Measurements from ENCODE around the gene TLR6. TPM values are rescaled to one million over a fixed set of nuclear protein-coding genes. Genes with fewer than 3 reads are reported as not detected.

Gene TLR6
- total and polyA plus RNA-seq, 3 donors from 2014 or later: 0.47 to 1.8 (median 1.2) TPM

DNA sequence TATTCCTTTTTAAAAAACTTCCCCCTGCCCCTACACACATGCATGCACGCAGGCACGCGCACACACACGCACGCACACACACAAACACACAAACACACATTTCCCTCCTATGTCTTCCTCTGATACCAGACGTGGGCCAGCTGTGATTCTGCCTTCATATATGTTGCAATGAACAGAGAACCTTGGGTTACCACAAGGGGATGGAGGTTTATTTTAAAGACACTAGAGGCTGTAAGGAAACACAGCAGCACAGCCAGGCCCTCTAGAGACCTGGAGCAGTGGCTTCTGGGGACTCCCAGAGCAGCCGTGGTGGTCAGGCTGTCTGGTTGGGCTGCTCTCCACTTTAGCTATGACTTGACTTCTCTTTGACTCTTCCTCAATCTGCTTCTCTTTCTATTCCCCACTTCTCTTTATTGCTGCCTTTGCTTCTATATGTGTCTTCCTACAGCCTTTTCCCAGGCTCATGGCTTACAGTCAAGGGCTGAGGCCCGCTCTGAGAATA, 70.7 kb downstream of the TLR6 start:
- no peak overlapping the region for H3K4me3 ChIP-seq
- no peak for DNase-seq
- no peaks in the 10 kb centered on the region for H3K36me3 ChIP-seq (ENCODE audit: low read depth, missing control alignments)
- no peak overlapping the region for H3K27ac ChIP-seq
- H3K9me3 ChIP-seq: no peaks in the 10 kb centered on the region
- 88 to 90% methylated on average over 8 of the region's 8 CpGs for WGBS, 2 donors
- H3K27me3 ChIP-seq: no peaks in the 10 kb centered on the region
- no peak for TF ChIP-seq POLR2A (IDR thresholded peaks at IDR 0.05)
- TF ChIP-seq, protein P1, sequence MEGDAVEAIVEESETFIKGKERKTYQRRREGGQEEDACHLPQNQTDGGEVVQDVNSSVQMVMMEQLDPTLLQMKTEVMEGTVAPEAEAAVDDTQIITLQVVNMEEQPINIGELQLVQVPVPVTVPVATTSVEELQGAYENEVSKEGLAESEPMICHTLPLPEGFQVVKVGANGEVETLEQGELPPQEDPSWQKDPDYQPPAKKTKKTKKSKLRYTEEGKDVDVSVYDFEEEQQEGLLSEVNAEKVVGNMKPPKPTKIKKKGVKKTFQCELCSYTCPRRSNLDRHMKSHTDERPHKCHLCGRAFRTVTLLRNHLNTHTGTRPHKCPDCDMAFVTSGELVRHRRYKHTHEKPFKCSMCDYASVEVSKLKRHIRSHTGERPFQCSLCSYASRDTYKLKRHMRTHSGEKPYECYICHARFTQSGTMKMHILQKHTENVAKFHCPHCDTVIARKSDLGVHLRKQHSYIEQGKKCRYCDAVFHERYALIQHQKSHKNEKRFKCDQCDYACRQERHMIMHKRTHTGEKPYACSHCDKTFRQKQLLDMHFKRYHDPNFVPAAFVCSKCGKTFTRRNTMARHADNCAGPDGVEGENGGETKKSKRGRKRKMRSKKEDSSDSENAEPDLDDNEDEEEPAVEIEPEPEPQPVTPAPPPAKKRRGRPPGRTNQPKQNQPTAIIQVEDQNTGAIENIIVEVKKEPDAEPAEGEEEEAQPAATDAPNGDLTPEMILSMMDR (IDR thresholded peaks at IDR 0.05): no peak
- no peaks in the 10 kb centered on the region for H3K4me1 ChIP-seq
- intact Hi-C loops (cut with DNase I; ENCODE audit: low total_unique reads): no loop called here

DNA sequence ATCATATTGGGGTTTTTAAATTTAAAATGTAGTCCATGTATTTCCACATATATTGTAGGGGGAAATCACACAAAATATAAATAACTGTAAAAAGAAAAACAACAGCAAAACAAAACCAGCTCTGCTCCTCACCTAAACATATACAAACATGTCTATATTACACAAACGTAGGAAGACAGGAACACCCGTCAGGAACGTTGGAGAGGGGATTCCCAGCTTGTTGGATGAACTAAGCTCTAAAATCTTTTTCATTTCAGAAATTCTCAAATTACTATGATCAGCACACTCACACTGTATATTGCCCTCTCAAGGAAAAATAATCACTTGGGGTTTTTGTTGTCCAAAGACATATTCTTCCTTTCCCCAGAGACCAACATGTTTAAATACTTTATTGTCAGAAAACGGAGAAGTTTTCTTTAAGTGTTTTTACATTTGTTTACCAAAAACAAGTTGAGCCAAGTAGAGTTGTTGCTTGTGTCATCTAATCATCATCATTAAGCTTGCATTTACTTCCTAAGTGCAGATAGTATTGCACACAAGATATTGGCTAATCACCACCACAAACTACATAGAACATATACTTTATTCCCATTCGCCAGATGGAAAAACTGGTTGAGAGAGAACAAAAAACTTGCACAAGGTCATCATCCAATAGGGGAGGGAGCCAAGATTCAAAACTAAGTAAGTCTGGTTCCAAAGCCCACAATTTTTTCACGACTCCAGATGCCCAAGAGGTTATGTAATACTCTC, 71.4 kb downstream of the TLR6 start:
- intact Hi-C loops (cut with DNase I; ENCODE audit: low total_unique reads): no loop called here
- Histone ChIP-seq H3K27me3 (no peaks in the 10 kb centered on the region), H3K27ac (no peak overlapping the region), H3K4me3 (no peak overlapping the region), H3K4me1 (no peaks in the 10 kb centered on the region), H3K9me3 (no peaks in the 10 kb centered on the region), H3K36me3 (ENCODE audit: low read depth, missing control alignments) (no peaks in the 10 kb centered on the region)
- no peak for TF ChIP-seq POLR2A (IDR thresholded peaks at IDR 0.05)
- TF ChIP-seq, protein P1 (IDR thresholded peaks at IDR 0.05): no peak
- no peak for DNase-seq
- 68 to 76% methylated on average over 6 of the region's 6 CpGs for WGBS, 2 donors

DNA sequence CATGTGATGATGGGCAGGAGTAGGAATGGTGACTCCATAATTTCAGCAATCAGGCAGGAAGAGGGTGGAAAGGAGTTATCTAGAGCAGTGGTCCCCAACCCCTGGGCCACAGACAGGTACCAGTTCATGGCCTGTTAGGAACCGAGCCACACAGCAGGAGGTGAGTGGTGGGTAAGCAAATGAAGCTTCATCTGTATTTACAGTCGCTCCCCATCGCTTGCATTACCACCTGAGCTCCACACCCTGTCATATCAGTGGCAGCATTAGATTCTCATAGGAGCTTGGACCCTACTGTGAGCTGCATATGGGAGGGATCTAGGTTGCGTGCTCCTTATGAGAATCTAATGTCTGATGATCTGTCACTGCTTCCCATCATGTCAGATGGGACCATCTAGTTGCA, 72.5 kb downstream of the TLR6 start:
- intact Hi-C loops (cut with DNase I; ENCODE audit: low total_unique reads): no loop called here
- H3K4me1 ChIP-seq: no peaks in the 10 kb centered on the region
- DNase-seq: no peak
- H3K27ac ChIP-seq: no peak overlapping the region
- WGBS, 2 donors: 87 to 93% methylated on average over 4 of the region's 4 CpGs
- H3K27me3 ChIP-seq: no peaks in the 10 kb centered on the region
- H3K4me3 ChIP-seq: no peak overlapping the region
- H3K9me3 ChIP-seq: no peaks in the 10 kb centered on the region
- H3K36me3 ChIP-seq (ENCODE audit: low read depth, missing control alignments): no peaks in the 10 kb centered on the region
- TF ChIP-seq POLR2A (IDR thresholded peaks at IDR 0.05): no peak
- TF ChIP-seq, protein P1 (IDR thresholded peaks at IDR 0.05): no peak

DNA sequence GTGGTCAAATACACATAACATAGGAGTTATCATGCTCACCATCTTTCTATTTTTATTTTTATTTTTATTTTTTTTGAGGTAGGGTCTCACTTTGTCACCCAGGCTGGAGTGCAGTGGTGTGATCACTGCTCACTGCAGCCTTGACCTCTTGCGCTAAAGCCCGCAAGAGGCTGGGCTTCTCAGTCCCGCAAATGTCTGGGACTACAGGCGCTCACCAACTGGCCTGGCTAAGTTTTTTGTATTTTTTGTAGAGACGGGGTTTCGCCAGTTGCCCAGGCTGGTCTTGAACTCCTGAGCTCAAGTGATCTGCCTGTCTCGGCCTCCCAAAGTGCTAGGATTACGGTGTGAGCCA, 73.5 kb downstream of the TLR6 start:
- H3K27ac ChIP-seq: no peak overlapping the region
- intact Hi-C loops (cut with DNase I; ENCODE audit: low total_unique reads): no loop called here
- WGBS, 2 donors: 77 to 78% methylated on average over 8 of the region's 8 CpGs
- no peaks in the 10 kb centered on the region for H3K4me1 ChIP-seq
- H3K27me3 ChIP-seq: no peaks in the 10 kb centered on the region
- H3K9me3 ChIP-seq: no peaks in the 10 kb centered on the region
- H3K36me3 ChIP-seq (ENCODE audit: low read depth, missing control alignments): no peaks in the 10 kb centered on the region
- no peak for DNase-seq
- H3K4me3 ChIP-seq: no peak overlapping the region
- TF ChIP-seq, protein P1 (IDR thresholded peaks at IDR 0.05): no peak
- no peak for TF ChIP-seq POLR2A (IDR thresholded peaks at IDR 0.05)

All from testis (tissue), 3 donors.